Stimulated activated CD8-positive, alpha-beta memory T cell treated with anti-CD3 and anti-CD28 coated beads, Interleukin-2, amount 100 ng/mL, for 1 hour (primary cell): ENCODE data around the gene DHX38.

Experiments used
- DNase-seq, 2 donors: peaks; one replicate each; pipeline ENCODE4 v3.0.0-alpha.2; 2020; ENCODE audit warnings: low read depth in 2 of 2

DHX38 gene

GRCh38 chr16:72120026-72120425 is 26.4 kb downstream of the DHX38 start:
- DNase-seq = no peak

GRCh38 chr16:72122308-72122707 is 28.7 kb downstream of the DHX38 start:
- no peak for DNase-seq

- DNase-seq = no peak
Observed at GRCh38 chr16:72122916-72123315, 29.3 kb downstream of the DHX38 start.

GRCh38 chr16:72123426-72123825 is 29.8 kb downstream of the DHX38 start:
- no peak for DNase-seq

- DNase-seq = no peak
Observed at GRCh38 chr16:72124148-72124547, 30.5 kb downstream of the DHX38 start.

GRCh38 chr16:72124761-72125634 is 31.4 kb downstream of the DHX38 start:
- DNase-seq = peak; percentile 5 to 22

GRCh38 chr16:72125635-72126428 is 32.2 kb downstream of the DHX38 start:
- no peak for DNase-seq

GRCh38 chr16:72126429-72126765 is 32.8 kb downstream of the DHX38 start:
- DNase-seq = no peak

- no peak for DNase-seq
Observed at GRCh38 chr16:72128701-72129100, 35.1 kb downstream of the DHX38 start.

GRCh38 chr16:72129976-72130656 is 36.5 kb downstream of the DHX38 start:
- DNase-seq = no peak

- no peak for DNase-seq
Observed at GRCh38 chr16:72131036-72131435, 37.4 kb downstream of the DHX38 start.

- no peak for DNase-seq
Observed at GRCh38 chr16:72132726-72133125, 39.1 kb downstream of the DHX38 start.

GRCh38 chr16:72134507-72134906 is 40.9 kb downstream of the DHX38 start:
- no peak for DNase-seq

- DNase-seq = no peak
Observed at GRCh38 chr16:72137380-72138063, 43.9 kb downstream of the DHX38 start.

GRCh38 chr16:72138064-72138572 is 44.5 kb downstream of the DHX38 start:
- DNase-seq = no peak

GRCh38 chr16:72139908-72140307 is 46.3 kb downstream of the DHX38 start:
- DNase-seq = no peak

- DNase-seq = no peak
Observed at GRCh38 chr16:72142476-72142875, 48.8 kb downstream of the DHX38 start.

- no peak for DNase-seq
Observed at GRCh38 chr16:72149676-72150464, 56.2 kb downstream of the DHX38 start.

- DNase-seq = no peak
Observed at GRCh38 chr16:72159386-72159785, 65.7 kb downstream of the DHX38 start.

GRCh38 chr16:72159801-72160200 is 66.2 kb downstream of the DHX38 start:
- DNase-seq = no peak
